ENCODE measurements around the gene SPRYD4. TPM values are rescaled to one million over a fixed set of nuclear protein-coding genes. Genes with fewer than 3 reads are reported as not detected.
"Not testable (repeated sequence)": the region's sequence is repeated elsewhere in the genome, so short reads cannot be mapped to it uniquely, and the experiment has no call there.

The SPRYD4 gene
- total RNA-seq, 1 donor from 2014 or later = 3.6 TPM

DNA sequence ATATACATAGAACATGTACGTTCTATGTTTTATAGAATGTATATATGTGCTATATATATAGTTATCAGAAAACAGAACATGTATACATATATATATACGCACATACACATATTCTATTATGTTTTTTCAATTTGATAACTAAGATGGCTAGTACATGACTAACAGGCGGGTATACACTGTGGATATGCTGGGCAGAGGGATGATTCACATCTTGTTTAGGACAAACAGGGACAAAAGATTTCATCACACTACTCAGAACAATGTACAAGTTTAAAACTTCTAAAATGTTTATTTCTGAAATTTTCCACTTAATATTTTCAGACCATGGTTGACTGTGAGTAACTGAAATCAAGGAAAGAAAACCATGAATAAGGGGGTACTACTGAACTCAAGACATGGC lies 36.5 kb upstream of the SPRYD4 start:
- no peaks in the 10 kb centered on the region for H3K27me3 ChIP-seq (ENCODE audit: low read depth)
- no peak overlapping the region for H3K27ac ChIP-seq (replicated peaks)
- TF ChIP-seq, protein P1, sequence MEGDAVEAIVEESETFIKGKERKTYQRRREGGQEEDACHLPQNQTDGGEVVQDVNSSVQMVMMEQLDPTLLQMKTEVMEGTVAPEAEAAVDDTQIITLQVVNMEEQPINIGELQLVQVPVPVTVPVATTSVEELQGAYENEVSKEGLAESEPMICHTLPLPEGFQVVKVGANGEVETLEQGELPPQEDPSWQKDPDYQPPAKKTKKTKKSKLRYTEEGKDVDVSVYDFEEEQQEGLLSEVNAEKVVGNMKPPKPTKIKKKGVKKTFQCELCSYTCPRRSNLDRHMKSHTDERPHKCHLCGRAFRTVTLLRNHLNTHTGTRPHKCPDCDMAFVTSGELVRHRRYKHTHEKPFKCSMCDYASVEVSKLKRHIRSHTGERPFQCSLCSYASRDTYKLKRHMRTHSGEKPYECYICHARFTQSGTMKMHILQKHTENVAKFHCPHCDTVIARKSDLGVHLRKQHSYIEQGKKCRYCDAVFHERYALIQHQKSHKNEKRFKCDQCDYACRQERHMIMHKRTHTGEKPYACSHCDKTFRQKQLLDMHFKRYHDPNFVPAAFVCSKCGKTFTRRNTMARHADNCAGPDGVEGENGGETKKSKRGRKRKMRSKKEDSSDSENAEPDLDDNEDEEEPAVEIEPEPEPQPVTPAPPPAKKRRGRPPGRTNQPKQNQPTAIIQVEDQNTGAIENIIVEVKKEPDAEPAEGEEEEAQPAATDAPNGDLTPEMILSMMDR (IDR thresholded peaks at IDR 0.05; ENCODE audit: borderline replicate concordance) = no peak
- intact Hi-C loops (cut with micrococcal nuclease) = no loop called here
- no peak overlapping the region for H3K4me3 ChIP-seq
- H3K9me3 ChIP-seq (replicated peaks) = no peaks in the 10 kb centered on the region
- no peaks in the 10 kb centered on the region for H3K4me1 ChIP-seq
- H3K36me3 ChIP-seq = peaks cover 22% of the 10 kb centered on the region
- DNase-seq = no peak

DNA sequence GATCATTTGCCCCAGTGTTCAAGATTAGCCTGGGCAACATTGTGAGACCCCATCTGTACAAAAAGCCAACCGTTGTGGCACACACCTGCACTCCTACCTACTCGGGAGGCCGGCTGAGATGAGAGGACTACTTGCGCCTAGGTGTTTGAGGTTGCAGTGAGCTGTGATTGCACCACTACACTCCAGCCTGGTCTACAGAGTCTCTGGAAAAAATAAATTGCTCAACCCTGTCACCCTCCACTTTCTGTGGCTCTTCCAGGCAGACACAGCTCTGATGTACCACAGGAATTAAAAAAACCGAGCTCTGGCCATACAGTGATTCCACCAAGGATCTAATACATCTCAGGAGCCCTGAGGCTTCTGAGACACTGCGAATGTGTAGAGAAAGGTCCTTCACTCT lies 33.5 kb upstream of the SPRYD4 start:
- Histone ChIP-seq H3K4me1 (no peaks in the 10 kb centered on the region), H3K4me3 (no peak overlapping the region), H3K36me3 (peaks cover 12% of the 10 kb centered on the region), H3K27ac (replicated peaks) (no peak overlapping the region), H3K9me3 (replicated peaks) (no peaks in the 10 kb centered on the region), H3K27me3 (ENCODE audit: low read depth) (no peaks in the 10 kb centered on the region)
- TF ChIP-seq, protein P1 (IDR thresholded peaks at IDR 0.05; ENCODE audit: borderline replicate concordance) = no peak
- no peak for DNase-seq
- intact Hi-C loops (cut with micrococcal nuclease) = no loop called here

DNA sequence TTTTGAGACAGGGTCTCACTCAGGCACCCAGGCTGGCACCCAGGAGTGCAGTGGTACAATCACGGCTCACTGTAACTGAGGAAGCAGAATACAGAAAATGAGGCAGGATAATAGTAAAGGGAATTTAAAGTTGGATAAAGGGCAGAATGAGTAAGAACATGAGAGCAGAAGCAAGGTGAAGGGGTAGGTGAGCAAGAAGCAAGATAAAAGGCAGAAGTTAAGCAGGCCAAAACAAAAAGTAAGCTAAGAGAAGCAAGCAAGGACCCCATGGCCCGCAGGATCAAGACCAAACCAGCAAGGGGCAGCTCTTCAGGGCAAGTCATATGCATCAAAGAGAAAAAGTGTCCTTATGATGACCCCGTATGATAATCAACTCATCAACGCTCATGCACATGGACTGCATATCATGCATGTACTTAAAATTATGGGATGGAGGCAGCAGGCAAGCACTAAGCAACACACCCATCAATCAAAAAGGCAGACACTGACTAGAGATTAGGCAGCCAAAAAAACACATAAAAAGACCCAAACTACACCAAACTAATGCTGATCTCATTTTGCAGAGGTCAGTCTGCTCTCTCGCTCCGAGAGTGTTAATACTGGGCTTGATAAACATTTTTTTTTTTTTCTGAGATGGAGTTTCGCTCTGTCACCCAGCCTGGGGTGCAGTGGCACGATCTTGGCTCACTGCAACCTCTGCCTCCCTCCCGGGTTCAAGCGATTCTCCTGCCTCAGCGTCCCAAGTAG lies 30.8 kb upstream of the SPRYD4 start:
- H3K4me3 ChIP-seq = no peak overlapping the region
- H3K4me1 ChIP-seq = no peaks in the 10 kb centered on the region
- peaks cover under 1% of the 10 kb centered on the region for H3K9me3 ChIP-seq (replicated peaks)
- DNase-seq = no peak
- H3K27ac ChIP-seq (replicated peaks) = no peak overlapping the region
- TF ChIP-seq, protein P1 (IDR thresholded peaks at IDR 0.05; ENCODE audit: borderline replicate concordance) = no peak
- peaks cover 5% of the 10 kb centered on the region for H3K36me3 ChIP-seq
- intact Hi-C loops (cut with micrococcal nuclease) = no loop called here
- no peaks in the 10 kb centered on the region for H3K27me3 ChIP-seq (ENCODE audit: low read depth)

DNA sequence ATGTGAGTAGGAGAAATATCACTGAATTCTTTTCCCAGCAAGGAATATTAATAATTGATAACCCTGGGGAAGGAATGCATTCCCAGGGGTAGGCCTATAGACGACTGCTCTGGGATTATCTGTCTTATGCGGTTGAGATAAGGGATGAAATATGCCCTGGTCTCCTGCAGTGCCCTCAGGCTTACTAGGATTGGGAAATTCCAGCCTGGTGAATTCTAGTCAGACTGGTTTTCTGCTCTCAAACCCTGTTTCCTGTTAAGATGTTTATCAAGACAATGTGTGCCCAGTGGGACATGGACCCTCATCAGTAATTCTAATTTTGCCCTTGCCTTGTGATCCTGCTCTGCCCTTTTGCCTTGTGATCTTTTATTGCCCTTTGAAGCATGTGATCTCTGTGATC lies 25.2 kb upstream of the SPRYD4 start:
- intact Hi-C loops (cut with micrococcal nuclease) = loop anchor here (10.0 kb wide), 1 partner anchor 78 kb away; the partner anchor contains the start of genes APOF and STAT2
- not testable (repeated sequence) for H3K9me3 ChIP-seq (replicated peaks); H3K36me3 ChIP-seq; H3K4me1 ChIP-seq; H3K27me3 ChIP-seq (ENCODE audit: low read depth); H3K27ac ChIP-seq (replicated peaks); H3K4me3 ChIP-seq; DNase-seq

DNA sequence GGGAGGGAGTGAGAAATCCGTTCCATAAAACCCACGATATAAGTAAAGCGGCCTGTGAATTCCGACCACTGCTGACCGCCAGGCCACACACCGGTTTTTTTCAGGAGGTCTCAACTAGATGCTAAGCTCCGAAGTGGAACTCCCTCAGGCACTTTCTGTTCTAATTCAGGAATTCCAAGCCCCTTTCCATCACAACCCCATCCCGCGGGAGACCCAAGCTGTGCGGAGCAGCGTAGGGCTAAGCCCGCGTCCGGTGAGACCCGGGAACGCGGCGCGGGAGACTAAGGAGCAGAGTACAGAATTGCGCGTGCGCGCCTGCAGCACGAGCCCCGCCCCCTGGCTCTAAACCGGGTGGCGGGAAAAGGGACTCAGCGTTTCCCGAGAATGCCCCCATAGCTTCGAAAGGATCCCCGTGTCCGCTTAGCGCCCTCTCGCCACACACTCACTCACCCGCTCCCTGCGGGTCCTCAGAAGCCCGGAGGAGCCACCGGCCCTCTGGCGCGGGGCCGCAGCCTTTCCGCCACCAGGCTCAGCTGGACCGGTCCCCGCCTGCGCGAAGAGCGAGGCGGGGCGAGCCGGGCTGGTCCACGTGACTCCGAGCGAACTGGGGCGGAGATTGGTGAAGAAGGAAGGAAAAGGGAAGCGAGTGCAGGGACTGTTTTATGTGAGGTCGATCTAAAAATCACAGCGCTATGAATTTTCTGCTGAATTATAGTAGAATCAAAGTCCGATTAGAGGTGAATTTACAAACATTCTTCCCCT lies 19.3 kb upstream of the SPRYD4 start, which contains the start of gene TIMELESS:
Gene TIMELESS (minus strand): TSS at position 567 of the 762 bp plus-strand sequence. CDS start 15,256 bp downstream, outside the sequence.
- peak; percentile 87 for DNase-seq
- intact Hi-C loops (cut with micrococcal nuclease) = loop anchor here (10.0 kb wide), 1 partner anchor 84 kb away; the partner anchor contains the start of genes APOF and STAT2
- H3K27me3 ChIP-seq (ENCODE audit: low read depth) = peaks cover 6% of the 10 kb centered on the region
- peak within 1 kb of the TSS; percentile 85 for H3K4me3 ChIP-seq
- peaks cover 20% of the 10 kb centered on the region for H3K4me1 ChIP-seq
- TF ChIP-seq, protein P1 (IDR thresholded peaks at IDR 0.05; ENCODE audit: borderline replicate concordance) = peak; percentile 27
- peak within 1 kb of the TSS; percentile 90 for H3K27ac ChIP-seq (replicated peaks)
- H3K9me3 ChIP-seq (replicated peaks) = no peaks in the 10 kb centered on the region
- no peaks in the 10 kb centered on the region for H3K36me3 ChIP-seq

All from left ventricle myocardium inferior (tissue), 1 donor.